ENCODE data around the gene UNC45A.

UNC45A gene

DNA sequence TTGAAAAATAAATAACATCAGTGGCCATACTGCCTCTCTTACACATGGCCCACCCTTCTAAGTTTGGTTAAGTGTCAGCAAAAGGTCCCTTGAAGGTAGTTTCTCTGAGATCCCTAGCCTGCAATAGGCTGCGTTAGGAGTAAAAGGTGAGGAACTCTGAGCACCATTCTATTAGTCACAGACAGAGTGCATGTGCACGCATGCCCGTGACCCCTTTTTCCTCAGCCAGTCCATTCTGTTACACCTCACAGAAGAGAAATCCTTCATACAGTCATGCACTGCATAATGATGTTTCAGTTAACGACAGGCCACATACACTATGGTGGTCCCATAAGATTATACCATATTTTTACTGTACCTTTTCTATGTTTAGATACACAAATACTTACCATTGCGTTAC, 32.1 kb downstream of the UNC45A start:
- DNase-seq = no peak

DNA sequence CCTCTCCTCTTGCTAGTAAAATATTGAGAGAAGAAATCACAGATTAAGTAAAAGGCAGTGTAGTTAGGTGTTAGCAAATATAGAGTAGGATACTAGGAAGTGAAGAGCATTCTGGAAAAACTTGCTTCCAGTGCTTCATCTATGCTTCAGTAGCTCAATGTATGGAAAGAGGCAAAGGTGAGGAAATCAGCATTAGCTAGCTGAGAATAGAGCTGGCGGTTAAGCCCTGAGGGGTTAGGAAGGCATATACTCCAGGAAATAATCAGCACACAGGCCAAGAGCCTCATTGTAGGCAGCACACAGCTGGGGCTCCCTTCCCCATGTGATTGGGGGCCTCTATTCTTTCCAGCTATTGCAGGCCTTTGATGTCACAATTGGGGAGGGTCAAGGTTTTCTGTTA, 33.3 kb downstream of the UNC45A start:
- no peak for DNase-seq

DNA sequence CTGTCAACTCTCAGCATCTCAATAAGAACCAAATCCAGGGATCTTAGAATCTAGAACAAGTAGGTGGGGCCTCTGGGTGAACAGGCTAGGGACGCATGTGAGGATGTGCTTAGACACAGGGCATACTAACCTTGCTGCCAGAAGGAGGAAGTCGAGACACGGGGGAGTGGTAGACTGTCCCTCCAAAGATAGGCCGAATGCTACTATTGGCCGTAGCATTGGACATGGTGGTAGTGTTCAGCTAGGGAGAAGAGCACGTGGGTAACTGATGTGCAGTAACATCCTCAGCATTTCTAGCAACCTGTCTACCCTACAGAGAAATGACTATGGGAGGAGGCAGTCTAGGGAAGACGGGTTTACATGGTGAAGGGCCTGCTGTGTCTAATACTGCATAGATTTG, 35.2 kb downstream of the UNC45A start:
- no peak for DNase-seq

DNA sequence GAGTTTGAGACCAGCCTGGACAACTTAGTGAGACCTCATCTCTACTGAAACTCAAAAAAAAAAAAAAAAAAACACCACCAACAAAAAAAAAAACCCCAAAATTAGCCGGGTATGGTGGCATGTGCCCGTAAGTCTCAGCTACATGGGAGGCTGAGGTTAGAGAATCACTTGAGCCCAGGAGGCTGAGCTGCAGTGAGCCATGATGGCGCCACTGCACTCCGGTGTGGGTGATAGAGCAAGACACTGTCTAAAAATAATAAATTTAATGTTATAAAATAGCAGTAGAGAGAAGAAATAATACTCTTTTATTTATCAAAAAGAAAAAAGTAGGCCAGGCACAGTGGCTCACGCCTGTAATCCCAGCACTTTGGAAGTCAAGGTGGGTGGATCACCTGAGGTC, 37.0 kb downstream of the UNC45A start:
- DNase-seq = no peak

DNA sequence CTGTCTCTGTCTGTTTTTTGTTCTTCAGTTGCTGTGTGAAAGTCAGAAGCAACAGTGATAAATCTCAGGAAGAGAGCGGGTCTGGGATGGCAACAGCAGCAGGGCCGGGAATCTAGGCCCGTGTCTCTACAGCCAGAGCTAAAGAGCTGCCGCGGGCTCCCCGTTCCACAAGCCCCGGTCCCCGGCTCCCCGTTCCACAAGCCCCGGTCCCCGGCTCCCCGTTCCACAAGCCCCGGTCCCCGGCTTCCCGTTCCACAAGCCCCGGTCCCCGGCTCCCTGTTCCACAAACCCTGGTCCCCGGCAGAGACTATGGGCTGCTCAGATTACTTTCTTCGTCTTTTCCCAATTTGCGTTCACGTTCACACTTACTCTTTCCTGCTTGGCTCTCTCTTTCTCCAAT, 39.1 kb downstream of the UNC45A start:
- DNase-seq = no peak

DNA sequence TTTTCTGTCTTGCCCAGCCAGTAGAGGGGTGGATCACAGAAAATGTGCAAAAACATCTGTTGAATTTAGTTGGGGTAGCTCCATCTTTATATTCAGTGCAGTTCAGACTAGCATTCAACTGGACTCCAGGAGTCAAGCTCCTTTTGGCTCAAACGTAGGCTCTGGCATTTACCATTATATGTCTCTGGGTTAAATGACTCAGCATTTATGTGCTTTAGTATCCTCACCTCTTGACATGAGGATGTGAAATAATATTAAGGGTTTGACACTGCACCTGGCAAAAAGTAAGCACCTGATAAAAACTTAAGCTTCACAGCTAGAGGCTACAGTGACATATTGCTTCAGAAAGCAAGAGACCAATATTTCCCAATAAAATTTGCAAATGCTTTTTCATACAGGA, 44.5 kb downstream of the UNC45A start:
- DNase-seq = no peak

DNA sequence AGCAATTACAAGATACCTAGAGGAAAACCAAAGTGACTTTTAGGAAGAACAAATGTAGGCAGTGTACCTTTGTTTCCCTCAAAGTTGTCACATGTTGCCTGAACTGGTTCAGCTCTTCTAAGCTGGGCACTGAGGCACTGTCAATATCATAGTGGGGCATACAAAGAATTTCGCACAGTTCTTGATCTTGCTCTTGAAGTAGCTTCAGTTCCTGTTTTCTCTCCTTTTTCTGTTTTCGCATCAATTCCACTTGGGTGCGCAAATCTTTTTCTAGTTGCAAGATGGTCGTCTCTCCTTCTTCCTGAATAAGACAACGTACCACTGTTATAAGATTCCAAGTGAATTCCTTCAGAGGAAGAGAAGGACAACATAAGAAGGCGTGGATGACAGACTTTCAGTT, 46.6 kb downstream of the UNC45A start:
- DNase-seq = no peak

DNA sequence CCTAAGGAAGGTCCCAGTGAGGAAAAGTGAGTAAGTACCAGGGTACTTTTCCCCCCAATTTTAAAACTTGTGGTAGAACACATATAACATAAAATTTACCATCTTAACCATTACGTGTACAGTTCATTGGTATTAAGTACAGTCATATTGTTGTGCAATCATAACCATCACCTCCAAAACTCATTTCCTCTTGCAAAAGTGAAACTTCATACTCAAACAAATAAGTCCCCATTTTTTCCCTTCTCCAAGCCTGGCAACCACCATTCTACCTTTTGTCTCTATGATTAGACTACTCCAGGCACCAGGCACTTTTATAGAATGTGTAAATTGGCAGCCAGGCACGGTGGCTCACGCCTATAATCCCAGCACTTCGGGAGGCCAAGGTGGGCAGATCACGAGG, 47.0 kb downstream of the UNC45A start:
- no peak for DNase-seq

DNA sequence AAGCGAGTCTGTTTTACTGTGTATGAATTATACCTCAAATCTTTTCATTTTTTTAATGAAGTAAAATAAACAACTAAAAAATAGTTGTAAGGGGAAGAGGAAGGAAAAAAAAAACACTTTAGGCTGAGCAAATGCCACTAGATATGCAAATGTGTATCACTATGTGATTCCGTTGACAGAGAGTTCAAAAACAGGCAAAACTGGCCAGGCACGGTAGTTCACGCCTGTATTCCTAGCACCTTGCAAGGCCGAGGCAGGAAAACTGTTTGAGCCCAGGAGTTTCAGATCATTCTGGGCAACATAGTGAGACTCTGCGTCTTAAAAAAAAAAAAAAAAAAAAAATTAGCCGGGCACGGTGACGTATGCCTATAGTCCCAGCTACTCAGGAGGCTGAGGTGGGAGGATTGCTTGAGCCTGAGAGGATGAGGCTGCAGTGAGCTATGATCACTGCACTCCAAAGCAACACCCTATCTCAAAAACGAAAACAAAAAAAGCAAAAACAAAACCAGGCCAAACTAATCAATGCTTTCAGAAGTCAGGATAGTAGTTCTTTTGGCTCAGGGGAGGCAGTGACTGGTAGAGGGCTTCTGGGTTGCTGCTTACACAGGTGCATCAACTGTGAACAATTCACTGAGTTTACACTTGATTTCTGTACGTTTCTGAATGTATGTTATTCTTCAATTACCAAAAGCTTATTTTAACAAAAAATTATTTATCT, 51.9 kb downstream of the UNC45A start:
- no peak for DNase-seq

DNA sequence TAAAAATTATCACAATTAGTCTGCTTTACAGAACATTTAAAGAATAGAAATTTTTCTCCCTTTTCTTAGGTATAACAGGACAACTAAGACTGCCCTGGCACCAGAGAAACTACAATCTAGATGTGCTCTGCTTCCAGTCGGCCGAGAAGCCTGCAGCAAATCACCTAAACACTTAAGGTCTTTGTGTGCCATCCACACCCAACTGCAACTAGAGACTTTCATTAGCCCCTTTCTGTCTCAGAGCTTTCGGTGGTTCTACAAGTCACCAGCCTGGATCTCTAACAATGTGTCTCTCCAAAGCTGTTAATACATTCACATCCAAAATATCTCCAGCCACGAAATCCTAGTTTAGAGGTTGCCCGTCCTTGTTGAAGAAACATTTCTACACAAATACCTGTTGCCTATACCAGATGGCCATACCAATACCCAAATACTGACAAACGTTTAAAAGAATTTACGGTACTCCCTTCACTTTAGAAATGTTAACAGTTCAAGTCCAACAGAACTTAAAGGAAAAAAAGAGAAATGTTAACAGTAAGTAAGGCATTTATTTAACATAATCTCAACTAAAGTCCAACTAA, 52.6 kb downstream of the UNC45A start:
- DNase-seq = no peak

DNA sequence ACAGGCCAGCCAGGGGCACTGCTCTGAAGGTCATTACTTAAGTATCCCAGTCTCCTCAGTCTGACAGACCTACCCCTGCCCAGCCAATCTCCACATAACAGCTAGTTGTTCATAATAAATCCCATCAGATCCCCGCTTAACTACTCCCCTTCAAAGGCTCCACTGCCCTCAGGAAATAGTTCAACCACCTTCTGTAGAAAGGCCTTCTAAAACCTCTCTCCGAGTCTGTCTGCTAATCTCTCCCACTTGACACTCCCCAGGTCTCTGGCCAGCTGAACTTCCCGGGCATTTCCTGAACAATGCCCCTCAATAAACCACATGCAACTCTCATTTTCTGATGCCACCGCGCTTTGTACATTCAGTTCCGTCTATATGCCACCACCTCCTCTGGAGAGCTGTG, 53.2 kb downstream of the UNC45A start:
- DNase-seq = no peak

DNA sequence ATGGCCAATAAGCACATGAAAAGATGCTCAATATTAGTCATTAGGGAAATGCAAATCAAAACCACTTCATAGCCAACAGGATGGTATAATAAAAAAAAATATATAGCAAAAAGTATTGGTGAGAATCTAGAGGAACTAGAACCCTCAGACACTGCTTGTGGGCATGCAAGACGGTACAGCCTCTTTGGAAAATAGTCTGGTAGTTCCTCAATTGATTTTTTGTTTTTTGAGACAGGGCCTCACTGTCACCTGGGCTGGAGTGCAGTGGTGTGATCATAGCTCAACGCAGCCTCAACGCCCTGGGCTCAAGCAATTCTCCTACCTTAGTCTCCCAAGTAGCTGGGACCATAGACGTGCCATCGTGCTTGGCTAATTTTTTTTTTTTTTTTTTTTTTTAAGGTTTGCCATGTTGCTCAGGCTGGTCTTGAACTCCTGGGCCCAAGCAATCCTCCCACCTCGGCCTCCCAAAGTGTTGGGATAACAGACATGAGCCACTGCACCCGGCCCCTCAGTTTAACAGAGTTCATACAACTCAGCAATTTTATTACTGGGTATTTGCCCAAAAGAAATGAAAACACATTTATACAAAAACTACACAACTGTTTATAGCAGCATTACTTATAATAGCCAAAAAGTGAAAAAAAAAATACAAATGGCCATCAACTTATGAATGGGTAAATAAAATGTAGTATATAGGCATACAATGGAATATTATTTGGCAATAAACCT, 54.1 kb downstream of the UNC45A start:
- DNase-seq = no peak

DNA sequence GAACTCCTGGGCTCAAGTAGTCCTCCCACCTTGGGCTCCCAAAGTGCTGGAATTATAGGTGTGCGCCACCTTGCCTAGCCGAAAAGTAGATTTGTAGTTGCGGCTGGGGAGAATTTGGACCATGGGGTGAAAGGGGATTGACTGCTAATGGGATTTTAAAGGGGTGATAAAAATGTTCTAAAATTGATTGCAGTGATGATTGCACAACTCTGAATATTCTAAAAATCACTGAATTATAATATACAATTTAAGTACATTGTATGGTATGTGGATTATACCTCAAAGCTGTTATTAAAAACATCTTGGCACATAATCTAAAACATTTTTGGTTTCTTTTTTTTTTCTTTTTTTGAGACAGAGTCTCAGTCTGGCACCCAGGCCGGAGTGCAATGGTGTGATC, 55.4 kb downstream of the UNC45A start:
- no peak for DNase-seq

DNA sequence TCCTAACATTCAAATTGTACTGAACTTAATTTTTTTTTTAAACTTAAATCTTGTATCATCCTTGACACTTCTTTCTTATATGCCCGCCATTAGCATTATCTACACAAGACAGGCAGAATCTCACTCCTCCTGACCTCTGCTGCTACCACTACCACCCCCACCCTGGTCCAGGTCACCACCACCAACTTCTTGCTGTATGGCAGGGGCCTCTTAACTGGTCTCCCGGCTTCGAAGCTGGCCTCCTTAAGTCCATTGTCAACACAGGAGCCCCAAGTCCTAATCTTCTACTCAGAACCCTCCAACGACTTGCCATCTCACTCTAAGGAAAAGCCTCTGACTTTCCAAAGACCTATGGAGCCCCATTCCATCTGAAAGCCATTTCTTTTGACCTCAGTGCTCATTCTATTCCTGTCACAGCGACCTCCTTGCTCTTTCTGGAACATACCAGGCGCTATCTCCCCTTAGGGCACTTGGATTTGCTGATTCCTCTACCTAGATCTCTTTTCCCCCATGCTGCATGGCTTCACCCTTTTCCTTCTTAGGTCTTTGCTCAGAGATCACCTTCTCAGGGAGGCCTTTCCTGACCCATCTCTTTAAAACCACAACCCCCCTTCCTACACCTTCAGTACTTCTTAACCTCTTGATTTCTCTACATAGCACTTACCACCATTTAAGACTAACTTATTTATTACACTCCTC, 56.7 kb downstream of the UNC45A start:
- DNase-seq = no peak

DNA sequence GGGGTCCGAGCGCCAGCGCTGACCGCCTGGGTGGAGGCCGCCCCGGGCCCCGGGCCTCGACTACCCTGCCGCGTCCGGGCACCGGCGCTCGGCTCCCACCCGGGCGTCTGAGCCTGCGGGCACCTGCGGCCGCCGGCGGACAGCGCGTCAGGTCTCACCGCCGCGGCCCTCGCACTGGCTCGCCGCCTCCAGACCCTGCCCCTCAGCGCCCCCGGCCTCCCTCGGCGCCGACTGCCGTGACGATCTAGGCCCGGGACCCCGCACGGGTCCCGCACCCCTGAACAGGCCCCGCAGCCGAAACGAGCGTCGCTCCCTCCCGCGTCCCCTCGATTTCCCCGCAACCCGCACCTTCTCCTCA, 59.0 kb downstream of the UNC45A start:
- DNase-seq = no peak

DNA sequence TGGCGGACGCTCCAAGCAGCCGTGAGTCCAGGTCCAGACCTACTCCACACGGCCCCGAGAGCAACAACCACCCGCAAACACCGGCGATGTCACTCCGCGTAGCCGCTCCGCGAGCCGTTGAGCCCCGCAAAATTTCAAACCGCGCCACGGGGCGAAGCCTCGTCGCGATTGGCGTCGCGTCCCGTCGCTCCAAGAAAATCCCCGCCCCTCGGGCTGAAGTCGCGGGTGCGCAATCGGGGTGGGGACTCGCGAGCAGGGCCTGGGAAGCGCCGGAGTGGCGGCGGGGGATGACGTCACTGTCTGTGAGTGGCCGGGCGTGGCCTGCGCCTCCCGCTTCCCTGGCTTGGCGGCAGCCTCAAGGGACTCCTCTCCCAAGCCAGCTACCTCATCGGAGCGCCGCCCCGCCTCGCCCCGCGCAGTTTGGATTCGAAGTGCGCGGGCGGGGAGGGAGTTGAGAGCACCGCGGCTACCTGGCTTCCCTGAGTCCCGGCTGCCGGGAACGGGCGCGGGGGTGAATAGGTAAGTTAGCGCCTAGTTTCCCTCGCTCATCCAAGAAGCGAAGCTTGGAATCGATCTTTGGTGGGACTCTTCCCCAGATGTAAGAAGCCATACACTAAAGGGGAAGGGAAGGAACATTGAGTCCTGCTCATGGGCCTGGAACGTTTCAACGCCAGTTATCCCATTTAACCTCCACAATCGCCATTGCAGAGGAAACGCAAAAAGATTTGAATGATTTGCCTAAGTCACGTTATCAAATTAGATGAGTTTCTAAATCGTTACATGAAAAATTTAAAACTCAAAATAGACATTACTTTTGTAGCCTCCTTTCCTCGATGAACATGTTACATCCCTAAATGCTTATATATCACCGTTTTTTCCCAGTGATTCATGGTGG, 59.6 kb downstream of the UNC45A start, which contains the start of gene PRC1:
PRC1 (minus strand) TSS at position 119 of the 895 bp plus-strand sequence; CDS start at position 1, 118 bp downstream.
- peak; percentile 97 for DNase-seq

DNA sequence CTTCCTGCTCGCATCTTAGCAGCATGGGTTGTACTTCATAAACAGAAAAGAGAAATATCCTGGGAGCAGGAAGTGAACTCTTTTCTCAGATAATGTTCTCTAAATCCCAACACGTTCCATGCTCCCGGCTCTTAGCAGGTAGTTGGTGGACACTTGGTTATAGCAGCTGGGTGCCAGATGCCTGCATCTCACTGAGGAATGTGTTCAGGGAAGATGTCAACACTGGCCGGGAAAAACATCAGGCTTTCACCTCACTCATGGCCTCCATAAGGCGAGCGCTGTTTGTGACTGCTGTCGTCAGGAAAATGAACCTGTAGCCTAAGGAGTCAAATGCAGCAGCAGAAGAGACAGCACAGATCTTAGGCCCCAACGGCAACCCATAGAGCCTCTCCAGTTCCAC, 63.7 kb downstream of the UNC45A start:
- DNase-seq = no peak

DNA sequence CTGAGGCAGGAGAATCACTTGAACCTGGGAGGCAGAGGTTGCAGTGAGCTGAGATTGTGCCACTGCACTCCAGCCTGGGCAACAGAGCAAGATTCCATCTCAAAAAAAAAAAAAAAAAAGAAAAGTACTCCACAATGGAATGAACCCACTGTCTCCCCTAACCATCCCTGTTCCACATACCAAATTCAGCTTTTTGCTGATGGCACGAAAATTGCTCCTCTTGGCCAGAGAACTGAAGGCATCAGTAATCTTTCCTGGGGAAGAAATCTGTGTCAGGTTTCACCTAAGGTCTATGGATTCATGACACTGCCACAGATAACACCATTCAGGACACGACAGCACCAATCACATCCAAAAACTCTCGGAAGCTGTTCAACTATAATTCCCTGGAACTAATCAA, 66.1 kb downstream of the UNC45A start:
- no peak for DNase-seq

All from midbrain (tissue), 1 donor.